LNCAP (cell line): Measurements from ENCODE around the gene ST8SIA2.
A peak's percentile ranks its signal among the peaks of the same experiment; 100 is the strongest.

ENCODE experiments used
- CTCF ChIP-seq: fragments of 450-650 bp; IDR thresholded peaks from 2 replicates; pipeline ENCODE4 v1.5.1; 2017; ENCODE audit warnings: mild to moderate bottlenecking

ST8SIA2 gene

GRCh38 chr15:92365906-92366305 lies 27.8 kb upstream of the ST8SIA2 start:
- no peak for TF ChIP-seq CTCF

DNA sequence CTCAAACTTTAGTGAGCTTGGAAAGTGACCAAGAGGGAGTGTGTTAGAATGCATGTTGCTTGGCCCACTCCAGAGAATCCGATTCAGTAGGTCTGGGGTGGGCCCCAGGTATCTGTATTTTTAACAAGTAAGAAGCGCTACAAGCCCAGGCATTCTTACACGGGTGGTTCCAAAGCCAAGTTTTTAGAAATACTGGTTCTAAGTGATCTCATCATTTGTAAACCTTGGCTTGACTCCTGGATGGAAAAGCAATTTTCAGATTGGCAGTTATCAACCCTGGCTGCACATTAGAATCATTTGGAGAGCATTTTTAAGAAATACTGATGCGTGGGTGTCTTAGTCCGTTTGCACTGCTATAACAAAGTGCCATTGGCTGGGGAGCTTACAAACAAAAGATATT lies 27.3 kb upstream of the ST8SIA2 start:
- no peak for TF ChIP-seq CTCF

DNA sequence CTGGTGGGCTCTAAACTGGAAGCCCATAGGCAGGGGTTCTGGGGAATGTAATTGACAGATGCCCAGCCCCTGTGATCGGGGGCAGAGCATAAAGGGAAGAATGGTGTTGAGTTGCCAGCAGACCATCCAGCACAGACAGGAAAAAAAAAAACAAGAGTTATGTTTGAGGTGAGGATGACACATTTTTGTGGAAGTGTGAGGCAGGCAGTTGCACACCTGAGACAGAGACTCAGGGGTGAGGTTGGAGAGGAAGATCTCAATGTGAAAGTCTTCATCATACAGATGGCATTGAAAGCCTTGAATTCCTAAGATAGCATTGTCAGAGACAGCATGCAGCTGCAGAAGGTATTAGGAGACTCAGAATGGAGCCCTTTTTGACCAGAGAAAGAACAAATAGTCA lies 18.6 kb upstream of the ST8SIA2 start:
- TF ChIP-seq CTCF, result no peak

DNA sequence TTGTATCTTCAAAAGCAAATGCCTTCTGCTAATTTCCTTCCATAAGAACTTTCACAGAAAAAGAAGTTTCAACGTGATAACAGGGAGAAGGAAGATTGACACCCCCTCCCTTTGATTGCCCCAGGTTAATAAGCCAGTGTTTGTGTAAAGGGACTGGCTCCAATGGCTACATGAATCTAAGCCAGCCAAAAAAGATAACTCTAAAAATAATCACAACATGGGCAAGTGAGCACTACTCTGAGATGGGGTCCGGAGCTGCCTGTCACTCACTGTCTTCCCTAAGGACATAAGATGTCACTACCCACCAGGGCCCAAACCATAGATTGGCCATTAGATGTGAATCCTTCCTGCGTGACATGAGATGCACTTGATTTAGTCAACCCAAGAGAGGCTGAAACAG lies 17.6 kb upstream of the ST8SIA2 start:
- TF ChIP-seq CTCF, result no peak

DNA sequence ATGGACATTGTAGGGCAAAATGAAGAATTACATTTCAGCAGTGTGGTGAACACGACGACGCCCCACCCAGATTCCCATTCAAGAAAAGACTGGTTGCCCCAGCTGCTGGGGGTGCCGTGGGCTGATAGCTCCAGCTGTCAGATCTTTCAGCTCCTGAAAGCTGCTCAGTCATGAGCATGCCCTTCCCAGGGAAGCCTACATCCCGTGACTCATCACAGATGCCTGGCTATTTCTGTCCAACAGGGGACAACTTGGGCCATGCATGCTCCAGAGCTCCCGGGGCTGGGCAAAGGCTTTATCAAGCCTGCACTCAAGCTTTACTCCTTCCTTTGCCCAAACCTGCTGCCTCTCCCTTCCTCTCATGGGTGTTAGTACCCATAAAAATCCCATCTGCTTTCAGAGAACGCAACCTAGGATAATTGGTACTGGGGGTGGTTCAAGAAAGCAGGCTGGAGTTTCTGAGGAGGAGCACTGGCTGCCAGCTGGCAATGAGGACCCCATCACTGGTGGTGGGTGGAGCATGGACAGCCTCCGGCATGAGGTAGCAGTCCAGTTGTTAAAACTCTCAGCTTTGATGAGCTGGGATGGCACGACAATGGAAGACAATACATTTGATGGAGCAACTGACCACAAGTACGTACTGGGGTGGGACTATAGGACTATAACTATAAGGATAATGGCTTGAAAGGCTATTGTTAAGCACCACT lies 16.4 kb upstream of the ST8SIA2 start:
- no peak for TF ChIP-seq CTCF

GRCh38 chr15:92383519-92384324 lies 10.0 kb upstream of the ST8SIA2 start:
- peak; percentile 88 for TF ChIP-seq CTCF

DNA sequence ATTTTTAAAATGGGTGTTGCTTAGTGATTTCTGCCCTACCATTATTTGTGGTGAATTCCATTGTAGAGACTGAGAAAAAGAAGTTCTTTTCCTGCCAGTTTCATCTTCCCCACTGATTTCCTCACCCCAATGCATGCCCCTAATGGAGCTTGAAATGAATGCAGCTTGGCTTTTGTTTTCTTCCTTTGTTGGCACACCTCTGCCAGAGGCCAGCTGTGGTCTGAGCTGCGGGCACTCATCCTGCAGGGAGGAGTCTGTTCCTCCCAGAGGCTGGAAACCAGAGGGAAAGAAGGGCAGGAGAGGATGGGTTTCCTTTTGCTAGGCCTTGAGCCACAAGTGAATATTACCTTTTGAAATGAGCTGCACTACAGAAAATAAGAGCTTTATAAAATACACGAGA lies 9.3 kb upstream of the ST8SIA2 start:
- no peak for TF ChIP-seq CTCF
